ENCODE results near the gene HPSE2. TPM values are rescaled to one million over a fixed set of nuclear protein-coding genes. Genes with fewer than 3 reads are reported as not detected.

Gene HPSE2
- total RNA-seq, 1 experiment from 2014 or later: not detected

GRCh38 chr10:98808282-98808892 is 427.3 kb downstream of the HPSE2 start:
- DNase-seq: no peak
- no peak overlapping the region for H3K4me2 ChIP-seq
- H3K9me3 ChIP-seq (ENCODE audit: insufficient read depth, low read depth): no peaks in the 10 kb centered on the region
- no peaks in the 10 kb centered on the region for H3K36me3 ChIP-seq (ENCODE audit: low read depth)
- no peaks in the 10 kb centered on the region for H4K20me1 ChIP-seq (ENCODE audit: insufficient read depth)
- ChIA-PET POLR2A (ENCODE audit: unreplicated experiment) (no interaction called here), CTCF (no interaction called here)
- no peak overlapping the region for H3K4me3 ChIP-seq
- no peaks in the 10 kb centered on the region for H3F3A ChIP-seq (ENCODE audit: insufficient read depth, low read depth)
- H3K27ac ChIP-seq: no peak overlapping the region
- TF ChIP-seq EZH2 (IDR thresholded peaks at IDR 0.05; ENCODE audit: low read depth): no peak
- no peak for TF ChIP-seq CTCF (conservative IDR thresholded peaks at IDR 0.05)
- no peaks in the 10 kb centered on the region for H3K79me2 ChIP-seq (ENCODE audit: low read depth)
- BruUV-seq (replicated peaks): no TSS peak
- H2AFZ ChIP-seq: no peak overlapping the region
- H3K27me3 ChIP-seq (ENCODE audit: insufficient read depth, low read depth): no peaks in the 10 kb centered on the region
- H3K9me2 ChIP-seq (ENCODE audit: insufficient read depth): no peaks in the 10 kb centered on the region
- intact Hi-C loops (cut with micrococcal nuclease; ENCODE audit: unreplicated experiment): no loop called here
- H3K4me1 ChIP-seq (replicated peaks; ENCODE audit: insufficient read depth): no peaks in the 10 kb centered on the region

- no peak for DNase-seq
- H3F3A ChIP-seq (ENCODE audit: insufficient read depth, low read depth): no peaks in the 10 kb centered on the region
- no peak for TF ChIP-seq EZH2 (IDR thresholded peaks at IDR 0.05; ENCODE audit: low read depth)
- no peak for TF ChIP-seq CTCF (conservative IDR thresholded peaks at IDR 0.05)
- H3K4me2 ChIP-seq: no peak overlapping the region
- no peak overlapping the region for H2AFZ ChIP-seq
- no peaks in the 10 kb centered on the region for H3K36me3 ChIP-seq (ENCODE audit: low read depth)
- 0 out of 2 replicates have a peak, but pooled peaks cover 7% of the 10 kb centered on the region for H3K27me3 ChIP-seq (ENCODE audit: insufficient read depth, low read depth)
- intact Hi-C loops (cut with micrococcal nuclease; ENCODE audit: unreplicated experiment): no loop called here
- ChIA-PET CTCF (no interaction called here), POLR2A (ENCODE audit: unreplicated experiment) (no interaction called here)
- no peak overlapping the region for H3K4me3 ChIP-seq
- H3K9me3 ChIP-seq (ENCODE audit: insufficient read depth, low read depth): no peaks in the 10 kb centered on the region
- no TSS peak for BruUV-seq (replicated peaks)
- no peaks in the 10 kb centered on the region for H4K20me1 ChIP-seq (ENCODE audit: insufficient read depth)
- no peaks in the 10 kb centered on the region for H3K4me1 ChIP-seq (replicated peaks; ENCODE audit: insufficient read depth)
- no peak overlapping the region for H3K27ac ChIP-seq
- no peaks in the 10 kb centered on the region for H3K9me2 ChIP-seq (ENCODE audit: insufficient read depth)
- no peaks in the 10 kb centered on the region for H3K79me2 ChIP-seq (ENCODE audit: low read depth)
Observed at GRCh38 chr10:98800263-98800662, 435.4 kb downstream of the HPSE2 start.

- Histone ChIP-seq H3K27me3 (ENCODE audit: insufficient read depth, low read depth) (0 out of 2 replicates have a peak, but pooled peaks cover 7% of the 10 kb centered on the region), H4K20me1 (ENCODE audit: insufficient read depth) (no peaks in the 10 kb centered on the region), H3K4me3 (no peak overlapping the region), H3K4me1 (replicated peaks; ENCODE audit: insufficient read depth) (no peaks in the 10 kb centered on the region), H3K9me3 (ENCODE audit: insufficient read depth, low read depth) (no peaks in the 10 kb centered on the region), H3K27ac (no peak overlapping the region), H3F3A (ENCODE audit: insufficient read depth, low read depth) (no peaks in the 10 kb centered on the region), H3K4me2 (no peak overlapping the region), H3K36me3 (ENCODE audit: low read depth) (no peaks in the 10 kb centered on the region), H2AFZ (no peak overlapping the region), H3K9me2 (ENCODE audit: insufficient read depth) (no peaks in the 10 kb centered on the region), H3K79me2 (ENCODE audit: low read depth) (no peaks in the 10 kb centered on the region)
- TF ChIP-seq CTCF (conservative IDR thresholded peaks at IDR 0.05) (no peak), EZH2 (IDR thresholded peaks at IDR 0.05; ENCODE audit: low read depth) (no peak)
- DNase-seq: no peak
- ChIA-PET CTCF (no interaction called here), POLR2A (ENCODE audit: unreplicated experiment) (no interaction called here)
- BruUV-seq (replicated peaks): no TSS peak
- intact Hi-C loops (cut with micrococcal nuclease; ENCODE audit: unreplicated experiment): no loop called here
Observed at GRCh38 chr10:98795467-98795866, 440.2 kb downstream of the HPSE2 start.

Data from PC-9 (cell line).